OCI-LY3 (cell line): ENCODE measurements around the gene FSTL4.

Experiments
- H2AFZ ChIP-seq: fragments of 200-600, 300-600 bp; shearing (Covaris generic); 2 replicates; pipeline ENCODE4 v1.6.0; 2014; ENCODE audit warnings: antibody characterized with exemption, low read depth, low read length
- H3K27ac ChIP-seq: fragments of 200-600, 300-600 bp; sonication (generic); 2 replicates; pipeline ENCODE4 v1.5.1; 2014; ENCODE audit warnings: mild to moderate bottlenecking, low read length, moderate library complexity, mixed read lengths
- H3K27me3 ChIP-seq: fragments of 200-600, 300-600 bp; sonication (generic); 2 replicates; pipeline ENCODE4 v1.6.1; 2014; ENCODE audit warnings: low read depth, low read length, mixed read lengths
- H3K36me3 ChIP-seq: fragments of 200-600, 300-600 bp; sonication (generic); replicated peaks from 2 replicates; pipeline ENCODE3; 2014; ENCODE audit warnings: low read depth, low read length, mixed read lengths
- H3K4me1 ChIP-seq: fragments of 300-600, 200-600 bp; sonication (generic); 2 replicates; pipeline ENCODE4 v1.6.1; 2014; ENCODE audit warnings: low read length, mixed read lengths
- H3K4me2 ChIP-seq: fragments of 200-600, 300-600 bp; sonication (generic); 2 replicates; pipeline ENCODE4 v1.6.1; 2014; ENCODE audit warnings: low read length, mixed read lengths
- H3K4me3 ChIP-seq: fragments of 300-600, 200-600 bp; sonication (generic); 2 replicates; pipeline ENCODE4 v1.5.1; 2014; ENCODE audit warnings: antibody characterized with exemption, mild to moderate bottlenecking, low read length, moderate library complexity
- H3K79me2 ChIP-seq: fragments of 300-600, 200-600 bp; shearing (Covaris generic); 2 replicates; pipeline ENCODE4 v1.6.1; 2014; ENCODE audit warnings: mild to moderate bottlenecking, low read length, mixed read lengths
- H3K9ac ChIP-seq: fragments of 300-600, 200-600 bp; shearing (Covaris generic); 2 replicates; pipeline ENCODE4 v1.6.0; 2014; ENCODE audit warnings: mild to moderate bottlenecking, low read length, moderate library complexity
- H3K9me3 ChIP-seq: fragments of 200-600, 300-600 bp; shearing (Covaris generic); 2 replicates; pipeline ENCODE4 v1.6.1; 2014; ENCODE audit warnings: low read length, mixed read lengths; ENCODE audit not compliant: insufficient read depth
- H4K20me1 ChIP-seq: fragments of 200-600, 300-600 bp; sonication (generic); 2 replicates; pipeline ENCODE4 v1.6.1; 2016; ENCODE audit warnings: low read length, mixed read lengths; ENCODE audit not compliant: insufficient read depth
- CTCF ChIP-seq: fragments of 200-600, 300-600 bp; sonication (generic); IDR thresholded peaks from 2 replicates; pipeline ENCODE4 v1.5.1; 2014; ENCODE audit warnings: antibody characterized with exemption, low read length, low read depth
- EZH2phosphoT487 ChIP-seq: fragments of 200-600 bp; shearing (Covaris generic); IDR thresholded peaks from 2 replicates; pipeline ENCODE4 v1.6.1; 2018; ENCODE audit warnings: antibody characterized with exemption, mixed run types, low read depth

The FSTL4 gene

GRCh38 chr5:133458435-133458834 lies 153.9 kb downstream of the FSTL4 start:
- Histone ChIP-seq H3K4me3 (no peak overlapping the region), H3K27ac (no peak overlapping the region), H3K27me3 (no peaks in the 10 kb centered on the region), H3K36me3 (no peaks in the 10 kb centered on the region), H3K79me2 (no peaks in the 10 kb centered on the region), H3K9ac (no peak overlapping the region), H3K9me3 (no peaks in the 10 kb centered on the region), H3K4me1 (peaks cover 3% of the 10 kb centered on the region; the same call in 1 of the 2 replicates), H3K4me2 (no peak overlapping the region), H2AFZ (no peak overlapping the region), H4K20me1 (no peaks in the 10 kb centered on the region)
- no peak for TF ChIP-seq CTCF
- TF ChIP-seq EZH2phosphoT487: no peak

- Histone ChIP-seq H3K9ac (no peak overlapping the region), H3K27ac (no peak overlapping the region), H3K9me3 (no peaks in the 10 kb centered on the region), H3K79me2 (no peaks in the 10 kb centered on the region), H2AFZ (no peak overlapping the region), H3K4me3 (no peak overlapping the region), H3K27me3 (no peaks in the 10 kb centered on the region), H3K4me2 (no peak overlapping the region), H4K20me1 (no peaks in the 10 kb centered on the region), H3K36me3 (no peaks in the 10 kb centered on the region), H3K4me1 (peaks cover 3% of the 10 kb centered on the region; the same call in 1 of the 2 replicates)
- TF ChIP-seq EZH2phosphoT487 (no peak), CTCF (no peak)
Observed at GRCh38 chr5:133457439-133458355, 154.6 kb downstream of the FSTL4 start.

DNA sequence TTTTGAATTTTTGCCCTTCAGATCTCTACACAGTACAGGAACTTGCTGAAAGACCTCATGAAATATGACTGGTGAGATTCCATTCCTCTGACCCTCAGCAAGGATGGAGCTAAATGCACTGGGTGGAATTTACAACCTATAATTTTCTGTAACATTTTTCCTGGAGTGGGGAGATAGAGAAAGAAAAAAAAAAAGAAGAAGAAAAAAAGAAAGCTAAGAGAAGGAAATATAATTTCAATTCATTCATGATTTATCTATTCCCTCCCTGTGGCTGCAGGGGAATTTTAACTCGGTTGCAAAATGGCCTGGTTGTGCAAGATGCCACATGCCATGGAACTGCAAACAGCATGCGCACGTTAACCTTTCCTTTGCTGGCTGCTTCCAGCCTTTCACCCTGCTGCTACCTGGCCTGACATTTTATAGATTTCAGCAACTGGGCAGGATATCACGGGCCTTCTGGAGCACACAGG lies 155.4 kb downstream of the FSTL4 start:
- Histone ChIP-seq H3K9me3 (no peaks in the 10 kb centered on the region), H3K27me3 (no peaks in the 10 kb centered on the region), H3K4me3 (no peak overlapping the region), H3K36me3 (no peaks in the 10 kb centered on the region), H3K9ac (no peak overlapping the region), H3K79me2 (no peaks in the 10 kb centered on the region), H3K4me1 (peaks cover 3% of the 10 kb centered on the region; the same call in 1 of the 2 replicates), H2AFZ (no peak overlapping the region), H3K27ac (no peak overlapping the region), H3K4me2 (no peak overlapping the region), H4K20me1 (no peaks in the 10 kb centered on the region)
- TF ChIP-seq CTCF (no peak), EZH2phosphoT487 (no peak)

DNA sequence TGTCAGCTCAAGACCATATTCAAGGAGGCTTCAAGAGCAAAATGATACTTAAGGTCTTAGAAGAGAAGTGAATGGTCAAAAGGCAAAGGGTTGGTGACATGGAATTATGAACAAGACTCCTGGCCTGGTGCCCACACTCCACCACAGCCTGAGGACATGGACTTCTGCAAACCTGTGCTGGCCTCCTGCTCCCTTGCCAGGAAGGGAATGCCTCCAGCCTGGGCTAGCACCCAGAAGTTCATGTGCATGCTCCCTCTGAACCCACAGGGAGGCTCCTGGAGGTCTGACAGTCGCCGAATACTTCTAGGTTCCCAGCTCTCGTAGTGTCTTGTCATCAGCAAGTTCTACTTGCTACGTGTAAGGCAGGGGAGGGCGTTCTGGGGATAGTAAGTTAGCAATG lies 156.7 kb downstream of the FSTL4 start:
- TF ChIP-seq EZH2phosphoT487 (no peak), CTCF (no peak)
- H3K4me1 ChIP-seq: peaks cover 3% of the 10 kb centered on the region; the same call in 1 of the 2 replicates
- H3K4me2 ChIP-seq: no peak overlapping the region
- H3K79me2 ChIP-seq: no peaks in the 10 kb centered on the region
- no peaks in the 10 kb centered on the region for H3K27me3 ChIP-seq
- no peak overlapping the region for H2AFZ ChIP-seq
- H3K9me3 ChIP-seq: no peaks in the 10 kb centered on the region
- no peaks in the 10 kb centered on the region for H4K20me1 ChIP-seq
- no peak overlapping the region for H3K27ac ChIP-seq
- H3K9ac ChIP-seq: no peak overlapping the region
- no peaks in the 10 kb centered on the region for H3K36me3 ChIP-seq
- no peak overlapping the region for H3K4me3 ChIP-seq
